IMR-90 (cell line): ENCODE measurements around the gene GTPBP8. TPM values are rescaled to one million over a fixed set of nuclear protein-coding genes. Genes with fewer than 3 reads are reported as not detected.
A peak's percentile ranks its signal among the peaks of the same experiment; 100 is the strongest.

Source experiments
- ATAC-seq: fragments of 200-7000 bp; cut with Tn5 transposase; 2 replicates; pipeline ENCODE4 v1.9.1; 2020; ENCODE audit warnings: low read depth, mild to moderate bottlenecking, moderate library complexity
- BruUV-seq: library from RNA; stranded (reverse); fragments of 400-500 nt; replicated peaks from 2 replicates; lab custom pipeline; 2021; lab: Mats Ljungman, UMichigan
- CTCF ChIA-PET: fragments of 300-600 bp; formaldehyde crosslinking; extraction: SDS; loops from one replicate; lab custom pipeline; 2021; ENCODE audit warnings: antibody characterized with exemption; lab: Yijun Ruan, JAX
- POLR2A ChIA-PET: fragments of 300-600 bp; sonication (Branson Sonifier 250); formaldehyde crosslinking; loops from one replicate; lab custom pipeline; 2022; ENCODE audit warnings: antibody characterized with exemption; ENCODE audit not compliant: unreplicated experiment; lab: Charles Lee
- DNase-seq: peaks from one replicate; pipeline ENCODE4 v3.0.0; 2013
- H2AFZ ChIP-seq: replicated peaks from 2 replicates; pipeline ENCODE3; 2013; ENCODE audit warnings: low read length, mild to moderate bottlenecking; ENCODE audit not compliant: poor library complexity
- H2AK5ac ChIP-seq: 2 replicates; pipeline ENCODE4 v1.6.1; 2013; ENCODE audit warnings: low read depth, low read length, inconsistent platforms
- H2AK9ac ChIP-seq: replicated peaks from 2 replicates; pipeline ENCODE3; 2013; ENCODE audit warnings: mild to moderate bottlenecking, low read depth, low read length, moderate library complexity; ENCODE audit not compliant: poor library complexity
- H2BK120ac ChIP-seq: 2 replicates; pipeline ENCODE4 v1.6.1; 2013; ENCODE audit warnings: low read depth, low read length, inconsistent platforms
- H2BK15ac ChIP-seq: 3 replicates; pipeline ENCODE4 v1.6.1; 2013; ENCODE audit warnings: low read depth, low read length, inconsistent platforms
- H2BK20ac ChIP-seq: 2 replicates; pipeline ENCODE4 v1.6.1; 2013; ENCODE audit warnings: low read depth, mild to moderate bottlenecking, inconsistent platforms, low read length, moderate library complexity
- H2BK5ac ChIP-seq: 2 replicates; pipeline ENCODE4 v1.6.1; 2013; ENCODE audit warnings: mild to moderate bottlenecking, low read depth, low read length, inconsistent platforms; ENCODE audit not compliant: poor library complexity, severe bottlenecking
- H3K14ac ChIP-seq: replicated peaks from 2 replicates; pipeline ENCODE4 v1.6.1; 2013; ENCODE audit warnings: low read depth, low read length, inconsistent platforms
- H3K18ac ChIP-seq: 2 replicates; pipeline ENCODE4 v1.6.1; 2013; ENCODE audit warnings: low read depth, low read length, control low read depth
- H3K23ac ChIP-seq: 2 replicates; pipeline ENCODE4 v1.6.1; 2013; ENCODE audit warnings: low read depth, low read length, inconsistent platforms
- H3K27ac ChIP-seq: 2 replicates; pipeline ENCODE4 v1.5.1; 2013; ENCODE audit warnings: mild to moderate bottlenecking, control low read depth, low read length; ENCODE audit not compliant: insufficient read depth
- H3K27me3 ChIP-seq: 2 replicates; pipeline ENCODE4 v1.6.1; 2013; ENCODE audit warnings: low read length; ENCODE audit not compliant: control insufficient read depth, insufficient read depth
- H3K36me3 ChIP-seq: 2 replicates; pipeline ENCODE4 v1.6.1; 2013; ENCODE audit warnings: low read length, mixed read lengths; ENCODE audit not compliant: control insufficient read depth, insufficient read depth
- H3K4ac ChIP-seq: 2 replicates; pipeline ENCODE4 v1.6.1; 2013; ENCODE audit warnings: low read depth, low read length, inconsistent platforms
- H3K4me1 ChIP-seq: 2 replicates; pipeline ENCODE4 v1.6.1; 2013; ENCODE audit warnings: low read length, mixed read lengths; ENCODE audit not compliant: control insufficient read depth, insufficient read depth
- H3K4me2 ChIP-seq: 2 replicates; pipeline ENCODE4 v1.6.1; 2013; ENCODE audit warnings: low read depth, mild to moderate bottlenecking, control low read depth, low read length, moderate library complexity
- H3K4me3 ChIP-seq: 2 replicates; pipeline ENCODE4 v1.5.1; 2013; ENCODE audit warnings: low read depth, mild to moderate bottlenecking, control low read depth, low read length, moderate library complexity; ENCODE audit not compliant: insufficient read depth
- H3K56ac ChIP-seq: 2 replicates; pipeline ENCODE4 v1.6.1; 2013; ENCODE audit warnings: low read length, inconsistent platforms; ENCODE audit not compliant: insufficient read depth; ENCODE audit errors: extremely low read depth
- H3K79me1 ChIP-seq, 2 experiments: 2 replicates each; pipeline ENCODE4 v1.6.1; 2013; ENCODE audit warnings: low read length in 2 of 2, inconsistent platforms in 1 of 2, low read depth in 1 of 2
- H3K9ac ChIP-seq: 2 replicates; pipeline ENCODE4 v1.6.1; 2013; ENCODE audit warnings: low read depth, low read length, control low read depth
- H3K9me1 ChIP-seq: 2 replicates; pipeline ENCODE4 v1.6.1; 2013; ENCODE audit warnings: low read length, inconsistent platforms; ENCODE audit not compliant: insufficient read depth
- H3K9me3 ChIP-seq: 2 replicates; pipeline ENCODE4 v1.6.1; 2013; ENCODE audit warnings: low read length; ENCODE audit not compliant: control insufficient read depth, insufficient read depth
- H4K20me1 ChIP-seq: 2 replicates; pipeline ENCODE4 v1.6.1; 2013; ENCODE audit warnings: low read length, inconsistent platforms; ENCODE audit not compliant: insufficient read depth
- H4K5ac ChIP-seq: 2 replicates; pipeline ENCODE4 v1.6.1; 2013; ENCODE audit warnings: mild to moderate bottlenecking, low read depth, low read length, control low read depth
- H4K8ac ChIP-seq, 2 experiments: 2 replicates each; pipeline ENCODE4 v1.6.1; 2013; ENCODE audit warnings: low read depth in 2 of 2, low read length in 2 of 2, control low read depth in 1 of 2, inconsistent platforms in 1 of 2
- H4K91ac ChIP-seq: 2 replicates; pipeline ENCODE4 v1.6.1; 2013; ENCODE audit warnings: low read depth, low read length, inconsistent platforms; ENCODE audit not compliant: insufficient read depth
- MAFK ChIP-seq: IDR thresholded peaks from 2 replicates; pipeline ENCODE4 v1.6.1; 2012; ENCODE audit warnings: low read depth, low read length, improper control_type of control experiment
- MXI1 ChIP-seq: IDR thresholded peaks from 2 replicates; pipeline ENCODE4 v1.6.1; 2012; ENCODE audit warnings: low read depth, mild to moderate bottlenecking, low read length, moderate library complexity, borderline replicate concordance
- RFX5 ChIP-seq: IDR thresholded peaks from 2 replicates; pipeline ENCODE4 v1.8.0; 2012; ENCODE audit warnings: low read depth, mild to moderate bottlenecking, low read length, moderate library complexity
- WGBS, 2 experiments: methylation state at CpG; one replicate each; pipeline versions ENCODE4 v1.1.5 to v1.1.7; 2013; ENCODE audit warnings: missing lambda C conversion rate in 2 of 2; ENCODE audit not compliant: insufficient read length in 1 of 2; ENCODE audit errors: extremely low coverage in 2 of 2; 5-methylcytosine and 5-hydroxymethylcytosine counted together
- dilution Hi-C: fragments of 300-500 bp; cut with HindIII; formaldehyde crosslinking; loops from one replicate; pipeline ENCODE4 v1.14.3; 2018; ENCODE audit warnings: low sequenced_read_pairs; ENCODE audit not compliant: unreplicated experiment
- in situ Hi-C: fragments of 300-500 bp; cut with MboI; formaldehyde crosslinking; loops from 3 replicates; pipeline ENCODE4 v1.14.3; 2019; ENCODE audit warnings: low sequenced_read_pairs, inconsistent platforms, mixed read lengths
- intact Hi-C: fragments of 100-400 bp; cut with micrococcal nuclease; formaldehyde crosslinking; loops from 2 replicates; pipeline ENCODE4 v1.10.0; 2022
- polyA plus RNA-seq, 3 experiments: library from polyadenylated mRNA; depleted of rRNA; stranded (reverse); fragments of >200 nt; gene quantifications; 2 replicates each; pipeline ENCODE4 v1.2.3, GENCODE V29; 2012; ENCODE audit warnings: low replicate concordance in 1 of 3
- total RNA-seq: library from RNA; depleted of rRNA; stranded (reverse); fragments of >200 nt; gene quantifications from 2 replicates; pipeline ENCODE4 v1.2.3, GENCODE V29; 2012

Gene GTPBP8
- total and polyA plus RNA-seq, 2 of the 4 experiments (the other 2 are of a cell fraction), result 15.4 to 23.9 TPM

DNA sequence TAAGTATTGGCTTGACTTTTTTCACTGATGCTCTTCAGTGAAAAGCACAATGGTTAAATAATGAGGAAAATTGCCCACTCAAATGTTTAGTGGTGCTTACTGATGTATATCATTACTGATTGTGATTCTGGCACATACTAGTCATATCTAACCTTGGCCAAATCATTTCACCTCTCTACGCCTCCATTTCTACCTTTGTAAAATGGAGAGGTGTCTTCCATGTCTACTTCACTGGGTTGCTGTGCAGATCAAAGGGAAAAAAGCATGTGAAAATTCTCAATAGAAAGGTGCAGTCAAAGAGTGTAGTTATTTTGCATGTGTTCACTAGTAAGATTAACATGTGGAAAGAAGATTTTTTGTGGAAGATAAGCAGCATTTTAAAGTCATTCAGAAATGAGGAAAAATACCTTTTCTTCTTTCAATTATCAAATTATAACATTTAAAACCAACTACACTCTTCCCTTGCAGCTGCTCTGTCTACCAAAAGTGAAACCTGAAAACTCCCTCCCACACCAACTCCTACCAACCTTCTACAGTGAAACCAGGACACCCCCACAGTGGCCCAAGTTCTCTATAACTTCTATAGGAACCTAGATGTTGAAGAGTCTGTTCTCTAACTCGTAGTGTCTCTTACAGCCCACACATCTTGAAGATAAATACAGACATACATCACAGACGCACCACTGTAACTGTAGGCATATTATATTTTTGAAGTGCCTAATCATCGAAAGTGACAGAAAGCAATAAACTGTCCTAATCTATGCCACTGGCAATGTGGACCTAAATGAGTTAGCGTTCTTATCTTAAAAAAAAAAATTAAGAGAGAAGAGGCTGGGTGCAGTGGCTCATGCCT, 17.2 kb upstream of the GTPBP8 start:
- no peak for TF ChIP-seq MXI1
- TF ChIP-seq RFX5, result no peak
- TF ChIP-seq MAFK, result no peak
- Histone ChIP-seq H2BK120ac (no peak overlapping the region), H3K4me2 (peak overlapping the region; percentile 55; the same call in 1 of the 2 replicates), H4K91ac (no peak overlapping the region), H3K79me1 (no peaks in the 10 kb centered on the region), H3K14ac (no peak overlapping the region), H3K9me1 (peaks cover 4% of the 10 kb centered on the region; the same call in 1 of the 2 replicates), H2BK5ac (no peak overlapping the region), H3K23ac (no peak overlapping the region), H2BK15ac (no peak overlapping the region), H4K20me1 (no peaks in the 10 kb centered on the region), H3K56ac (no peak overlapping the region), H3K4me1 (no peaks in the 10 kb centered on the region), H3K27ac (no peak overlapping the region), H3K9ac (no peak overlapping the region), H2AK9ac (no peak overlapping the region), H3K4ac (no peak overlapping the region), H3K36me3 (no peaks in the 10 kb centered on the region), H3K18ac (no peak overlapping the region), H2BK20ac (no peak overlapping the region), H3K4me3 (no peak overlapping the region), H2AK5ac (no peak overlapping the region), H4K8ac (no peak overlapping the region), H2AFZ (no peak overlapping the region), H4K5ac (no peak overlapping the region), H3K9me3 (no peaks in the 10 kb centered on the region), H3K27me3 (peaks cover 9% of the 10 kb centered on the region)
- ChIA-PET CTCF (interaction anchor here (0.7 kb wide), 2 partner anchors 150 to 774 kb away, joined by 3 read pairs; no protein-coding TSS in a partner anchor), POLR2A (no interaction called here)
- in situ Hi-C loops, result no loop called here
- intact Hi-C loops, result no loop called here
- DNase-seq (no peak), ATAC-seq (no peak)
- dilution Hi-C loops, result no loop called here
- no TSS peak for BruUV-seq
- no CpG with 5 or more reads among the region's 5 CpGs for WGBS, 2 experiments
